Posterior vena cava (tissue), 2 donors: ENCODE data around the gene ATXN7. TPM values are rescaled to one million over a fixed set of nuclear protein-coding genes. Genes with fewer than 3 reads are reported as not detected.

Source experiments
- DNase-seq: peaks from one replicate; pipeline ENCODE4 v3.0.0-alpha.2; 2020; ENCODE audit warnings: low spot score
- intact Hi-C, 2 donors: fragments of 100-400 bp; cut with DNase I; formaldehyde crosslinking; loops; one replicate each; pipeline versions ENCODE4 v1.14.1 to v1.14.2; 2022 to 2023
- long read RNA-seq, 2 donors: library from polyadenylated mRNA; unstranded; transcript quantifications; one replicate each; pipeline ENCODE4 v2.0.0, GENCODE V29; 2020 to 2021
- total RNA-seq, 2 donors: library from RNA; stranded (reverse); fragmentation: NEBNext Ultra II Directional; extraction: Animal tissue kit (Norgen Biotek cat#: 25700); gene quantifications; one replicate each; pipeline ENCODE4 v1.2.1, GENCODE V29; 2021
- donor health status: DM: yes; HTN: yes; CAD: no.
- donor health status: DM: yes; HTN: yes; CAD: no.

The ATXN7 gene
- total RNA-seq, result 10 to 100 TPM; 25.5 to 31.0 TPM
- long read RNA-seq, donor 1, partial matches to known transcripts, result 0 of 1 reads
- long read RNA-seq, donor 1, other reads (novel, unspliced or antisense), result 0 of 1 reads
- long read RNA-seq, donor 2, partial matches to known transcripts, result 0 of 5 reads
- long read RNA-seq, donor 2, other reads (novel, unspliced or antisense), result 1 of 5 reads

- peak; percentile 91 for DNase-seq
- intact Hi-C loops, result no loop called here
These were observed at the start of gene ATXN7, which contains the start of gene THOC7 for GRCh38 chr3:63863150-63864007. Gene ATXN7, plus strand, starts transcription at chr3:63863867. Its CDS starts 48,732 bp downstream, at chr3:63912599. Gene THOC7, minus strand, starts transcription at chr3:63863805. Its CDS starts 15 bp downstream, at chr3:63863790.

DNA sequence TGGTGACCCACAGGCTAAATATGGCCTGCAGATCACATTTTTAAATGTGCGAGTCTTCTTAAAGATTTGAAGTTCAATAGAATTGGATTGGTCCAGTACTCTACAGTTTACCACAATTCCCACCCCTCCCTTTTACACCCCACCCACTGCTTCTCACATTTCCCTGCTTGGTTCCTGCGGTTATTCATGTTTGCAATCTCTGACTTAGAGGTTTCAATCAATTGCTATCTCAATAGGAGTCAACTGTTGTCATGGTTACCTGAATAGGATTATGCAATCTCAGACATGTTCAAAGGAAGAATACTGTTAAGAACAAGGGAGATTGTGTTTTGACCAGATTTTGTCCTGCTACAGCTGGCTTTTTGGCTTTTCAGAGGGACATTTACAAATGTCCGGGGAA is 49.4 kb upstream of the ATXN7 start:
- intact Hi-C loops, result loop anchor here in 1 of 2 donors (10.0 kb wide), 1 partner anchor 1189 kb away; no protein-coding TSS in a partner anchor

GRCh38 chr3:63817225-63817624 is 46.4 kb upstream of the ATXN7 start:
- DNase-seq, result no peak
- intact Hi-C loops, result loop anchor here in 1 of 2 donors (2.0 to 10.0 kb wide), 2 partner anchors 466 to 1192 kb away; no protein-coding TSS in a partner anchor

More for the DNA sequence above, 49.4 kb upstream of the ATXN7 start:
- no peak for DNase-seq

DNA sequence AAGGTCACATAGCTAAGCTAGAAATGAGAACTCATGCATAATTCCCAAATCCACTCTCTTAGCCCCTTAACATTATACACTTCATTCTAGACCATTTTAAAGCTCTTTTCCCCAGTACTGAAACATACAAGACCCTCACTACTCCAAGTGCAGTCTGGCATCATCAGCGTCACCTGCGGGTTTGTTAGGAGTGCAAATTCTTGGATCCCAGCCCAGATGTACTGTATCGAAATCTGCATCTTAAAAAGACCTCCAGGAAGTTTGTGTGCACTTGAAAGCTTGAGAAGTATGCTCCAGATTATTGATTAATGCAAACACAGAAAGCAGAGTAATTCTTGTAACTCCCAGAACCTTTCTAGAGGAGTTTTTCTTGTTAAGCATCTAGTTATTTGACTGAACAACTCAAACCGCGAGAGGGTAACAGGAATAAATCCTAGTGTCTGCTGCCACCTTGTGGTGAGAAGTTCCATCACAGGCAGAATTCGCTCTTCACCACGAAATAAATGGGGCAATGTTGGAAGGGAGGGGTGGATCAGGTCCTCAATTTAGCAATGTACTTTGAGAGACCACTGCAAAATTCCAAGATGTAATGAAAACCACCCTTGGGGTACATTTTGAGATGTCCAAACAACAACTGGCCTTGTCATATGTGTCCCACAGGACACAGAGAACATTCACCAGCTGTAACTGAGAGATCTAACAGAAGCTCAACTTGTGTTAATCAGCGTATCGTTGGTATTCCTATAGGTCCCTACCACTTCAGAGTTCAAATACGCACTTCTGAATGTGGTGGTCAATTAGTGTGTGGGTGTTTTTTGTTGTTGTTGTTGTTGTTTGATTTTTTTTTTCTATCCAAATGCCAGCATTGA is 45.2 kb upstream of the ATXN7 start:
- intact Hi-C loops, result loop anchor here in 1 of 2 donors (10.0 kb wide), 1 partner anchor 1194 kb away; no protein-coding TSS in a partner anchor
- DNase-seq, result no peak

DNA sequence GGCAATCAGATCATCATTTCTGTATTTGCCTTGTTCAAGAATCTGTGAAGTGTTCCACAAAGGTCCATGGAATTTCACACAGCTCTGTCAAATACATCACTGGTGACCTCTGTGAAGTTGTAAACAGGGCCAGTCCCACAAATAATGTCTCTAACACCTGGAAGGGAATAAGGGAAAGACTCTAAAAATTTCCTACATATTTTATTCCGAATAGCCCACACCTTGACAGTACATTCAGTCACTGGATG is 44.6 kb upstream of the ATXN7 start, which contains the start of gene C3orf49:
Gene C3orf49 (plus strand): TSS at position 149 of the 248 bp plus-strand sequence. CDS start 173 bp downstream, outside the sequence.
- no peak for DNase-seq
- intact Hi-C loops, result loop anchor here in 1 of 2 donors (10.0 kb wide), 1 partner anchor 1194 kb away; no protein-coding TSS in a partner anchor

DNA sequence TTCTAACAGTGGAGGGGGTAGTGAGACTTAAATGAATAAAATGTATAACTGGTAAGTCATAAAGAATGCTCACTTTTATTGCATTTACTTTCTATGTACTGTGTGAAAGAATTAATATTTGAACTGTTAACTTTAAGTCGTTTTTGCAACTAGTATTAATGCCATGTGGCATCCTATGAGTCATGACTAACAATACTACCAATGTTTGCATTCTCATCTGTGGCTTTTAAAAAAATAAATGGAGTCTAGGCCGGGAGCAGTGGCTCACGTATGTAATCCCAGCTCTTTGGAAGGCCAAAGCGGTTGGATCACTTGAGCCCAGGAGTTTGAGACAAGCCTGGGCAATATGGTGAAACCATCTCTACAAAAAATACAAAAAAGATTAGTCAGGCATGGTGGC is 39.4 kb upstream of the ATXN7 start:
- DNase-seq, result no peak
- intact Hi-C loops, result no loop called here

GRCh38 chr3:63830526-63830925 is 33.1 kb upstream of the ATXN7 start:
- intact Hi-C loops, result no loop called here
- no peak for DNase-seq

DNA sequence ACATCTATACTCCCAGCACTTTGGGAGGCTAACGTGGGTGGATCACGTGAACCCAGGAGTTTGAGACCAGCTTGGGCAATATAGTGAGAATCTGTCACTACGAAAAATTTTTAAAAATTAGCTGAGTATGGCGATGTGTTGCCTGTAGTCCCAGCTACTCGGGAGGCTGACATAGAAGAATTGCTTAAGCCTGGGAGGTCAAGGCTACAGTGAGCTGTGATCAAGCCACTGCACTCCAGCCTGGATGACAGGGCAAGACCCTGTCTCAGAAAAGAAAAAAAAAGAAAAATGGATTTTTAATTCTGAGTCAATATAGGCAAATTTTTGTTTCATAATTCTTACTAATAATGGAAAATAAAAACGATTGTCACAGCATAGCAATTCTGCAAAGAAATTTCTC is 31.3 kb upstream of the ATXN7 start:
- intact Hi-C loops, result no loop called here
- DNase-seq, result no peak

DNA sequence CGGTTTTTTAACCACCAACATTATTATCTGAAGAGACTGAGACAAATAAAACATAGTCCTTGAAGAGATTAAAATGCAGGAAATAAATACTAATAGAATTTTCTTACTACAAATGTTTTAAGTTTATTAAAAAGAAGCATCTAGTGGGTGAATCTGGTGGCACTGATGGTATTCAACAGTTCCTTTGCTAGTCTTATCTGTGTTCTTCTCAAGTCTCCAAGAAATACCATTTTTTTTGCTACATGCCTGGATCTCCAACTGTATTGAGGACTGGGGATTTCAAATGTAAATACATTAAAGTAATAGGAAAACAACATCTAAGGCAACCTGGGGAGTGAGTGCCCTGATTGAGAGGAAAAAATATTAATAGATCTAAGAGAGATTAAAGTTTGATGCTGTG is 22.0 kb upstream of the ATXN7 start:
- intact Hi-C loops, result no loop called here
- DNase-seq, result no peak

DNA sequence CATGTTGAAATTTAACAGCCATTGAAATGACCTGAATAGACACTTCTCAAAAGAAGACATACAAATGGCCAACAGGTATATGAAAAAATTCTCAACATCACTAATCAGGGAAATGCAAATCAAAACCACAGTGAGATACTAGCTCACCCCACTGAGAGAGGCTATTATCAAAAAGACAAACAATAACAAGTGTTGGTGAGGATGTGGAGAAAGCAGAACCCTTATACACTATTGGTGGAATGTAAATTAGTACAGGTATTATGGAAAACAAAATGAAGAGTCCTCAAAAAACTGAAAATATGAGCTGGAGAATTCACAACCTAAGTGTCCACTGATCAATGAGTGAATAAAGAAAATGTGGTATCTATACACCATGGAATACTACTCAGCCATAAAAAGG is 21.5 kb upstream of the ATXN7 start:
- DNase-seq, result no peak
- intact Hi-C loops, result no loop called here

- intact Hi-C loops, result no loop called here
- DNase-seq, result no peak
These were observed 18.5 kb upstream of the ATXN7 start for GRCh38 chr3:63845215-63845614.

- DNase-seq, result no peak
- intact Hi-C loops, result no loop called here
These were observed 15.8 kb upstream of the ATXN7 start for GRCh38 chr3:63847718-63848450.

- no peak for DNase-seq
- intact Hi-C loops, result no loop called here
These were observed 14.5 kb upstream of the ATXN7 start for GRCh38 chr3:63849175-63849574.

GRCh38 chr3:63851287-63851686 is 12.4 kb upstream of the ATXN7 start:
- no peak for DNase-seq
- intact Hi-C loops, result no loop called here

- intact Hi-C loops, result no loop called here
- DNase-seq, result no peak
These were observed 10.6 kb upstream of the ATXN7 start for GRCh38 chr3:63853106-63853505.

DNA sequence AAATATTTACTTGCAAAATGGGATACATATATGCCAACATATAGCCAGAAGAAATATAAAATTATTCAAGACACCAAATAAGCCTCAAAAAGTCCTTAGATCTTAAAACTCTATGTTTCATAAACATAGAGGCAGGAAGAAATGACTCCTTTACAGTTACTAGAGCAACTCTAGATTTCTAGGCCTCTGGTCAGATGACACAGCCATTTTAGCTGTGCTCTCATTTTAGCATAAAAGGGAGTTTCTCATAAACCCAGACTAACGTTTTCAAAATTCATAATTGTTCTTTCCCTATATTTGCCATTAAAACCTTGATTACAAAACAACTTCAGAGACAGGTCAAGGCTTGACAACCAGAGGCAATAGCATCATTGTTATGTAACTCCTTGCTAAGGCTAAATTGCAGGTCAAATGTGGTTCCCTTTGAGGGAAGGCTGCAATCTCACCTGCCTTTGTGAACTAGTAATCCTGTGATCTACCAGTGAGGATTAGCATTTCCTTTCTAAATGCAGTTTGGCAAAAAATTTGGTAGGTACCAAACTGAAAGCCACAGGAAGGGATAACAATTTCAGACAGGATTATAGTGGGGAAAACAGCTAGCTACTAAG is 8.2 kb upstream of the ATXN7 start:
- DNase-seq, result no peak
- intact Hi-C loops, result no loop called here

- intact Hi-C loops, result no loop called here
- DNase-seq, result no peak
These were observed 6.4 kb upstream of the ATXN7 start for GRCh38 chr3:63857311-63857710.

- no peak for DNase-seq
- intact Hi-C loops, result no loop called here
These were observed 2.9 kb upstream of the ATXN7 start for GRCh38 chr3:63860776-63861175.

GRCh38 chr3:63861306-63861705 is 2.4 kb upstream of the ATXN7 start:
- no peak for DNase-seq
- intact Hi-C loops, result no loop called here
